CD4-positive, alpha-beta T cell (primary cell): Measurements from ENCODE around the gene TMEM51. TPM values are rescaled to one million over a fixed set of nuclear protein-coding genes. Genes with fewer than 3 reads are reported as not detected.

Source experiments
- ATAC-seq: fragments of 200-7000 bp; cut with Tn5 transposase; one replicate; pipeline ENCODE4 v1.10.0; 2022; ENCODE audit warnings: mild to moderate bottlenecking; ENCODE audit not compliant: poor library complexity
- CTCF ChIA-PET: fragments of 350-600 bp; sonication (Branson Sonifier 250); formaldehyde crosslinking; loops from one replicate; lab custom pipeline; 2021; ENCODE audit warnings: antibody characterized with exemption, inconsistent platforms; lab: Charles Lee
- POLR2A ChIA-PET: fragments of 350-600 bp; sonication (Branson Sonifier 250); formaldehyde crosslinking; loops from one replicate; lab custom pipeline; 2021; ENCODE audit warnings: antibody characterized with exemption, inconsistent platforms; lab: Charles Lee
- DNase-seq, 14 experiments: peaks; one replicate each; pipeline ENCODE4 v3.0.0-alpha.2; 2013 to 2020; ENCODE audit warnings: mixed read lengths in 2 of 14
- H3K27ac ChIP-seq, 2 donors: one replicate each; pipeline versions ENCODE4 v1.5.1 to v1.7.0; 2013; ENCODE audit warnings: low read length in 2 of 2, low read depth in 1 of 2, mild to moderate bottlenecking in 1 of 2
- H3K27me3 ChIP-seq, 2 experiments: 1 replicate in 1 of 2; 2 replicates in 1 of 2; pipeline versions ENCODE4 v1.6.1 to v1.7.0; 2013; ENCODE audit warnings: low read length in 2 of 2, control low read depth in 1 of 2, mild to moderate bottlenecking in 1 of 2, moderate library complexity in 1 of 2; ENCODE audit not compliant: insufficient read depth in 2 of 2, control insufficient read depth in 1 of 2
- H3K36me3 ChIP-seq: one replicate; pipeline ENCODE4 v1.6.1; 2013; ENCODE audit warnings: low read length, control low read depth; ENCODE audit not compliant: insufficient read depth
- H3K4me1 ChIP-seq: one replicate; pipeline ENCODE4 v1.6.1; 2013; ENCODE audit warnings: low read length, control low read depth; ENCODE audit not compliant: insufficient read depth
- H3K4me3 ChIP-seq: one replicate; pipeline ENCODE4 v1.5.1; 2013; ENCODE audit warnings: mild to moderate bottlenecking, low read length, moderate library complexity
- H3K9me3 ChIP-seq, 2 experiments: 1 replicate in 1 of 2; 2 replicates in 1 of 2; pipeline versions ENCODE4 v1.6.1 to v1.7.0; 2013; ENCODE audit warnings: low read length in 2 of 2, mild to moderate bottlenecking in 2 of 2, control low read depth in 1 of 2, moderate library complexity in 1 of 2; ENCODE audit not compliant: control insufficient read depth in 1 of 2, insufficient read depth in 1 of 2
- H3K27ac Mint-ChIP-seq: one replicate; pipeline ENCODE4 v1.8.0; 2020; ENCODE audit warnings: mixed read lengths
- H3K27me3 Mint-ChIP-seq: one replicate; pipeline ENCODE4 v1.8.0; 2021; ENCODE audit warnings: mixed read lengths
- H3K36me3 Mint-ChIP-seq: one replicate; pipeline ENCODE4 v1.8.0; 2021; ENCODE audit warnings: low read depth, mixed read lengths
- H3K4me1 Mint-ChIP-seq: one replicate; pipeline ENCODE4 v1.8.0; 2021; ENCODE audit warnings: low read depth, mixed read lengths
- H3K4me3 Mint-ChIP-seq: one replicate; pipeline ENCODE4 v1.8.0; 2020; ENCODE audit warnings: mild to moderate bottlenecking, mixed read lengths
- H3K9me3 Mint-ChIP-seq: one replicate; pipeline ENCODE4 v1.8.0; 2020; ENCODE audit warnings: mixed read lengths
- CTCF ChIP-seq: fragments of 200-600 bp; IDR thresholded peaks from one replicate; pipeline ENCODE4 v1.8.0; 2022; ENCODE audit warnings: antibody characterized with exemption, mild to moderate bottlenecking
- intact Hi-C, 2 experiments: fragments of 100-400 bp; cut with DNase I in 1 of 2; cut with micrococcal nuclease in 1 of 2; formaldehyde crosslinking; loops; one replicate each; pipeline versions ENCODE4 v1.15.1 to v1.9.0; 2023 to 2025; cut with DNase I, micrococcal nuclease
- total RNA-seq, 174 experiments: library from RNA in 2 of 174; stranded (reverse) in 2 of 174; gene quantifications; one replicate each; pipeline ENCODE4 v1.2.3 and lab custom pipeline; 2021 to 2026

TMEM51 gene
- total RNA-seq, 2 experiments from 2014 or later = not detected

GRCh38 chr1:15219280-15220023 is 65.9 kb downstream of the TMEM51 start:
- peaks cover 0 to 3% of the 10 kb centered on the region in 2 experiments for H3K27me3 ChIP-seq
- no peak overlapping the region for H3K4me3 Mint-ChIP-seq
- H3K4me3 ChIP-seq = no peak overlapping the region
- no peak overlapping the region for H3K27ac Mint-ChIP-seq
- ATAC-seq (no peak), DNase-seq (no peak)
- H3K9me3 Mint-ChIP-seq = no peaks in the 10 kb centered on the region
- no peaks in the 10 kb centered on the region for H3K36me3 Mint-ChIP-seq
- H3K27me3 Mint-ChIP-seq = peaks cover 38% of the 10 kb centered on the region
- POLR2A ChIA-PET = no interaction called here
- intact Hi-C loops = no loop called here
- no peaks in the 10 kb centered on the region for H3K4me1 Mint-ChIP-seq
- no peaks in the 10 kb centered on the region for H3K4me1 ChIP-seq
- no peaks in the 10 kb centered on the region for H3K36me3 ChIP-seq
- TF ChIP-seq CTCF = no peak
- CTCF ChIA-PET = no interaction called here
- no peak overlapping the region for H3K27ac ChIP-seq
- H3K9me3 ChIP-seq = no peaks in the 10 kb centered on the region

GRCh38 chr1:15220024-15220392 is 66.5 kb downstream of the TMEM51 start:
- H3K36me3 Mint-ChIP-seq = no peaks in the 10 kb centered on the region
- no peak for TF ChIP-seq CTCF
- ATAC-seq = no peak
- H3K27me3 Mint-ChIP-seq = peaks cover 38% of the 10 kb centered on the region
- Histone ChIP-seq H3K4me1 (no peaks in the 10 kb centered on the region), H3K27ac (no peak overlapping the region), H3K9me3 (no peaks in the 10 kb centered on the region), H3K27me3 (peaks cover 0 to 6% of the 10 kb centered on the region in 2 experiments), H3K36me3 (no peaks in the 10 kb centered on the region), H3K4me3 (no peak overlapping the region)
- DNase-seq = no peak
- H3K4me1 Mint-ChIP-seq = no peaks in the 10 kb centered on the region
- H3K27ac Mint-ChIP-seq = no peak overlapping the region
- no peaks in the 10 kb centered on the region for H3K9me3 Mint-ChIP-seq
- intact Hi-C loops = no loop called here
- POLR2A ChIA-PET = no interaction called here
- H3K4me3 Mint-ChIP-seq = no peak overlapping the region
- CTCF ChIA-PET = no interaction called here

- Histone ChIP-seq H3K4me3 (no peak overlapping the region), H3K36me3 (no peaks in the 10 kb centered on the region), H3K27me3 (peaks cover 0 to 6% of the 10 kb centered on the region in 2 experiments), H3K4me1 (no peaks in the 10 kb centered on the region), H3K27ac (no peak overlapping the region), H3K9me3 (no peaks in the 10 kb centered on the region)
- H3K9me3 Mint-ChIP-seq = no peaks in the 10 kb centered on the region
- no peak overlapping the region for H3K4me3 Mint-ChIP-seq
- intact Hi-C loops = no loop called here
- no peak for TF ChIP-seq CTCF
- no peak for DNase-seq
- ATAC-seq = no peak
- H3K27ac Mint-ChIP-seq = no peak overlapping the region
- ChIA-PET POLR2A (no interaction called here), CTCF (no interaction called here)
- H3K36me3 Mint-ChIP-seq = no peaks in the 10 kb centered on the region
- peaks cover 38% of the 10 kb centered on the region for H3K27me3 Mint-ChIP-seq
- H3K4me1 Mint-ChIP-seq = no peaks in the 10 kb centered on the region
Observed at GRCh38 chr1:15220825-15221431, 67.4 kb downstream of the TMEM51 start.
